ENCODE data around the gene TMEM140.

The TMEM140 gene

GRCh38 chr7:135194494-135195095 is 46.7 kb downstream of the TMEM140 start:
- no peak for DNase-seq (ENCODE audit: low read depth)
- TF ChIP-seq CTCF (IDR thresholded peaks at IDR 0.05; ENCODE audit: low read length, missing control alignments), result no peak
- no peak overlapping the region for H3K4me3 ChIP-seq (replicated peaks; ENCODE audit: low read depth, low read length)

- no peak for TF ChIP-seq CTCF (IDR thresholded peaks at IDR 0.05; ENCODE audit: low read length, missing control alignments)
- DNase-seq (ENCODE audit: low read depth), result no peak
- no peak overlapping the region for H3K4me3 ChIP-seq (replicated peaks; ENCODE audit: low read depth, low read length)
These were observed 47.3 kb downstream of the TMEM140 start for GRCh38 chr7:135195156-135195555.

- no peak for DNase-seq (ENCODE audit: low read depth)
- H3K4me3 ChIP-seq (replicated peaks; ENCODE audit: low read depth, low read length), result no peak overlapping the region
- TF ChIP-seq CTCF (IDR thresholded peaks at IDR 0.05; ENCODE audit: low read length, missing control alignments), result no peak
These were observed 48.2 kb downstream of the TMEM140 start for GRCh38 chr7:135195968-135196629.

GRCh38 chr7:135197343-135197742 is 49.5 kb downstream of the TMEM140 start:
- TF ChIP-seq CTCF (IDR thresholded peaks at IDR 0.05; ENCODE audit: low read length, missing control alignments), result no peak
- no peak overlapping the region for H3K4me3 ChIP-seq (replicated peaks; ENCODE audit: low read depth, low read length)
- DNase-seq (ENCODE audit: low read depth), result no peak

GRCh38 chr7:135197906-135198655 is 50.2 kb downstream of the TMEM140 start:
- DNase-seq (ENCODE audit: low read depth), result no peak
- no peak for TF ChIP-seq CTCF (IDR thresholded peaks at IDR 0.05; ENCODE audit: low read length, missing control alignments)
- H3K4me3 ChIP-seq (replicated peaks; ENCODE audit: low read depth, low read length), result no peak overlapping the region

GRCh38 chr7:135199439-135199838 is 51.6 kb downstream of the TMEM140 start:
- TF ChIP-seq CTCF (IDR thresholded peaks at IDR 0.05; ENCODE audit: low read length, missing control alignments), result no peak
- no peak overlapping the region for H3K4me3 ChIP-seq (replicated peaks; ENCODE audit: low read depth, low read length)
- no peak for DNase-seq (ENCODE audit: low read depth)
